ENCODE results near the gene GSC2. TPM values are rescaled to one million over a fixed set of nuclear protein-coding genes. Genes with fewer than 3 reads are reported as not detected.

The GSC2 gene
- total and polyA plus RNA-seq, 8 donors = not detected

GRCh38 chr22:19173047-19174035, 23.2 kb upstream of the GSC2 start:
- Histone ChIP-seq H3K9me3 (no peaks in the 10 kb centered on the region), H3K36me3 (peaks cover 0 to 4% (median 2%) of the 10 kb centered on the region in 4 donors), H3K4me3 (peak overlapping the region in 2 of 4 donors; percentile 80 to 96), H3K27me3 (peaks cover 9 to 23% (median 21%) of the 10 kb centered on the region in 3 donors), H3K4me1 (peaks cover 68 to 84% (median 83%) of the 10 kb centered on the region in 4 donors), H3K27ac (peak overlapping the region in 2 of 5 donors; percentile 37 to 94)
- WGBS, 5 donors = 55 to 72% (median 61%) methylated on average over 13 to 19 of the region's 19 CpGs
- DNase-seq = no peak
- TF ChIP-seq POLR2A (IDR thresholded peaks at IDR 0.05) = no peak
- TF ChIP-seq, protein P1, sequence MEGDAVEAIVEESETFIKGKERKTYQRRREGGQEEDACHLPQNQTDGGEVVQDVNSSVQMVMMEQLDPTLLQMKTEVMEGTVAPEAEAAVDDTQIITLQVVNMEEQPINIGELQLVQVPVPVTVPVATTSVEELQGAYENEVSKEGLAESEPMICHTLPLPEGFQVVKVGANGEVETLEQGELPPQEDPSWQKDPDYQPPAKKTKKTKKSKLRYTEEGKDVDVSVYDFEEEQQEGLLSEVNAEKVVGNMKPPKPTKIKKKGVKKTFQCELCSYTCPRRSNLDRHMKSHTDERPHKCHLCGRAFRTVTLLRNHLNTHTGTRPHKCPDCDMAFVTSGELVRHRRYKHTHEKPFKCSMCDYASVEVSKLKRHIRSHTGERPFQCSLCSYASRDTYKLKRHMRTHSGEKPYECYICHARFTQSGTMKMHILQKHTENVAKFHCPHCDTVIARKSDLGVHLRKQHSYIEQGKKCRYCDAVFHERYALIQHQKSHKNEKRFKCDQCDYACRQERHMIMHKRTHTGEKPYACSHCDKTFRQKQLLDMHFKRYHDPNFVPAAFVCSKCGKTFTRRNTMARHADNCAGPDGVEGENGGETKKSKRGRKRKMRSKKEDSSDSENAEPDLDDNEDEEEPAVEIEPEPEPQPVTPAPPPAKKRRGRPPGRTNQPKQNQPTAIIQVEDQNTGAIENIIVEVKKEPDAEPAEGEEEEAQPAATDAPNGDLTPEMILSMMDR (IDR thresholded peaks at IDR 0.05) = no peak
- no peak for TF ChIP-seq POLR2AphosphoS5 (IDR thresholded peaks at IDR 0.05)
- TF ChIP-seq EP300 (IDR thresholded peaks at IDR 0.05) = no peak
- intact Hi-C loops (cut with DNase I; ENCODE audit: low total_unique reads) = no loop called here

DNA sequence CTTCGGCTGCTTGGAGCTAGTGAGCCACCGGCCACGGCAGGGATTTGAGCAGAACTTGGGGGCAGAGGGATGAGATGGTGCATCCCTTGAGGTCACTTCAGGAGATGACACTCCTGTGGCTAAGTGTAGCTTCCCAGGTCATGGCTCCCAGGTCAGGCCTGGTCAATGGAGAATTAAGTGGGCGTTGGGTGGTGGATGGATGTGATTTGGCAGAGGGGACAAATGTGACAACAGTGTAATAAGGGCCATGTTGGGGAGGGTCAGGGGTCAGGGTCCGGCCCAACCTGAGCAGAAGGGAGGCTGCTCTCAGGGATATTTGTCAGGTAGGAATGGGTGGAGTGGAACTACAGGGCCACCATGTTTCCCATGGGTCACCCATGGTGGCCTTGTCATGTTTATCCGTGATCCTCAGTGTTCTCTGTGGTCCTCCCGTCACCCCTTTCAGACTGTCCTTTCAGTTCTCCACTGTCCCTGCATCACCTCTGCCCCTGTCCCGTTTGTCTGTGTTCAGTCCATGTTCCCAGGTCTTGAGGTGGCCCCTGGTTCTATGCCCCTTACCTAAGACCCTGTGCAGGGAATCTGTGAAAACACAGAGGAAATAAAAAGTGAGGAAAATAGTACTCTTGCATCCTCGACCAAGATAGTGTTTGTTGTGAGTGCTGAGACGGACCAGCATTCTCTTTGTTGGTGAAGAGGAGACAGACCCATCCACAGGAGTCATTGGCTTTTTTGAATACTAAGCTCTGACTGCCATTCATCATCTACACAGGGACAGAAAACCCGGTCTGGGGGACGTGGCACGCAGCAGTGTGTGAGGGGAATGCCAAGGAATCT, 22.3 kb upstream of the GSC2 start:
- H3K4me1 ChIP-seq = peaks cover 62 to 79% (median 76%) of the 10 kb centered on the region in 4 donors
- TF ChIP-seq, protein P1 (IDR thresholded peaks at IDR 0.05) = no peak
- TF ChIP-seq POLR2A (IDR thresholded peaks at IDR 0.05) (no peak), POLR2AphosphoS5 (IDR thresholded peaks at IDR 0.05) (no peak), EP300 (IDR thresholded peaks at IDR 0.05) (no peak)
- peaks cover 0 to 4% (median 2%) of the 10 kb centered on the region in 4 donors for H3K36me3 ChIP-seq
- peak overlapping the region; percentile 80 to 99 (median 97) for H3K4me3 ChIP-seq
- H3K9me3 ChIP-seq = no peaks in the 10 kb centered on the region
- intact Hi-C loops (cut with DNase I; ENCODE audit: low total_unique reads) = no loop called here
- 30 to 49% (median 33%) methylated on average over 10 to 13 of the region's 13 CpGs for WGBS, 5 donors
- no peak for DNase-seq
- H3K27ac ChIP-seq = peak overlapping the region in 4 of 5 donors; percentile 86 to 95 (median 92)
- H3K27me3 ChIP-seq = peaks cover 10 to 32% (median 30%) of the 10 kb centered on the region in 3 donors

GRCh38 chr22:19169947-19170318, 19.8 kb upstream of the GSC2 start:
- peaks cover 10 to 53% (median 40%) of the 10 kb centered on the region in 3 donors for H3K27me3 ChIP-seq
- no peaks in the 10 kb centered on the region for H3K36me3 ChIP-seq
- no peak overlapping the region for H3K27ac ChIP-seq
- DNase-seq = peak in 1 of 2 donors; percentile 9
- H3K4me1 ChIP-seq = peaks cover 47 to 56% (median 54%) of the 10 kb centered on the region in 4 donors
- TF ChIP-seq EP300 (IDR thresholded peaks at IDR 0.05) (no peak), POLR2A (IDR thresholded peaks at IDR 0.05) (no peak), POLR2AphosphoS5 (IDR thresholded peaks at IDR 0.05) (no peak)
- TF ChIP-seq, protein P1 (IDR thresholded peaks at IDR 0.05) = no peak
- WGBS, 5 donors = 38 to 53% (median 40%) methylated on average over 3 to 7 of the region's 7 CpGs
- intact Hi-C loops (cut with DNase I; ENCODE audit: low total_unique reads) = no loop called here
- H3K9me3 ChIP-seq = no peaks in the 10 kb centered on the region
- H3K4me3 ChIP-seq = peak overlapping the region in 3 of 4 donors; percentile 23 to 43 (median 24)
